Activated naive CD4-positive, alpha-beta T cell treated with anti-CD3 and anti-CD28 coated beads, Interleukin-2, amount 50 U/mL, for 24 hours (primary cell): ENCODE data around the gene PNMA8B.

Experiments
- H3K27ac Mint-ChIP-seq: one replicate; pipeline ENCODE4 v1.8.0; 2021; ENCODE audit warnings: mild to moderate bottlenecking, mixed read lengths
- H3K27me3 Mint-ChIP-seq: one replicate; pipeline ENCODE4 v1.8.0; 2021; ENCODE audit warnings: mixed read lengths
- H3K36me3 Mint-ChIP-seq: one replicate; pipeline ENCODE4 v1.8.0; 2021; ENCODE audit warnings: mixed read lengths
- H3K4me1 Mint-ChIP-seq: one replicate; pipeline ENCODE4 v1.8.0; 2021; ENCODE audit warnings: mixed read lengths
- H3K4me3 Mint-ChIP-seq: one replicate; pipeline ENCODE4 v1.8.0; 2021; ENCODE audit warnings: mild to moderate bottlenecking, mixed read lengths
- H3K9me3 Mint-ChIP-seq: one replicate; pipeline ENCODE4 v1.8.0; 2021; ENCODE audit warnings: mixed read lengths

Gene PNMA8B

DNA sequence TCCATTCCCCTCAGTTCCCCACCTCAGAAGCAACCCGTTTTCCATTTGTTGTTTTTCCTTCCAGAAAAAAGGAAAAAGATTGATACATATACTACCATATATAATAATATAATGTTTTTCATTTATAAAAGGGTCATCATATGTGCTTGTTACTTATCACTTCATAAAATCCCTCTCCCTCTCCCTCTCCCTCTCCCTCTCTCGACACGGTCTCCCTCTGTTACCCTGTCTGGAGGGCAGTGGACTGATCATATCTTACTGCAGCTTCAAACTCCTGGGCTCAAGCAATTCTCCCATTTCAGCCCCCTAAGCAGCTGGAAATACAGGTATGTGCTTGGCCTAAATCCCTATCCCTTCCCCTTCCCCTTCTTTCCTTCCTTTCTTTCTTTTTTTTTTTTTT lies 41.4 kb downstream of the PNMA8B start:
- H3K27ac Mint-ChIP-seq: no peak overlapping the region
- no peaks in the 10 kb centered on the region for H3K4me1 Mint-ChIP-seq

GRCh38 chr19:46453661-46454060 lies 42.0 kb downstream of the PNMA8B start:
- no peak overlapping the region for H3K4me3 Mint-ChIP-seq
- H3K36me3 Mint-ChIP-seq: peaks cover 2% of the 10 kb centered on the region
- no peak overlapping the region for H3K27ac Mint-ChIP-seq
- peaks cover 8% of the 10 kb centered on the region for H3K27me3 Mint-ChIP-seq
- H3K4me1 Mint-ChIP-seq: no peaks in the 10 kb centered on the region
- H3K9me3 Mint-ChIP-seq: peaks cover 6% of the 10 kb centered on the region

More for the DNA sequence above, 41.4 kb downstream of the PNMA8B start:
- Mint-ChIP-seq H3K9me3 (peaks cover 4% of the 10 kb centered on the region), H3K27me3 (peaks cover 8% of the 10 kb centered on the region), H3K4me3 (no peak overlapping the region), H3K36me3 (peaks cover 2% of the 10 kb centered on the region)

- Mint-ChIP-seq H3K27ac (no peak overlapping the region), H3K4me3 (no peak overlapping the region), H3K27me3 (peaks cover 5% of the 10 kb centered on the region), H3K4me1 (no peaks in the 10 kb centered on the region), H3K36me3 (peaks cover 2% of the 10 kb centered on the region), H3K9me3 (peaks cover 6% of the 10 kb centered on the region)
Observed at GRCh38 chr19:46452186-46452585, 43.5 kb downstream of the PNMA8B start.

- Mint-ChIP-seq H3K4me1 (no peaks in the 10 kb centered on the region), H3K4me3 (no peak overlapping the region), H3K9me3 (peaks cover 6% of the 10 kb centered on the region)
Observed at GRCh38 chr19:46451352-46451751, 44.3 kb downstream of the PNMA8B start.

DNA sequence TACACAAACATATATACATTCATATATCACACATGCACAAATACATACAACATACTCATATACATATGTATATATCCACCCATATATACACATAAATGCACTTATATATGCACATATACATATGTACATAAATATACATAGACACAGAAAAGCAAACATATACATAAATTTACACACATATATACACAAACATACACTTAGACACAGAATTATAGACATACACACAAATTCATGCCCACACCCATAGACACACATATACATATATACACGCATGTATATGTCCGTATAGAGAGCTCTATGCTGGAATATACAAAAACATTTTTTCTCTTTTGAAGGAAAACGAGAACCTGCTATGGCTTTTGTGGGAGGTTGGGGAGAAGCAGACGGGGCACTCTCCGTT lies 44.9 kb downstream of the PNMA8B start:
- Mint-ChIP-seq H3K36me3 (peaks cover 2% of the 10 kb centered on the region), H3K27me3 (peaks cover 4% of the 10 kb centered on the region), H3K27ac (no peak overlapping the region), H3K4me1 (no peaks in the 10 kb centered on the region), H3K9me3 (peaks cover 6% of the 10 kb centered on the region), H3K4me3 (no peak overlapping the region)

More at GRCh38 chr19:46451352-46451751, 44.3 kb downstream of the PNMA8B start:
- peaks cover 2% of the 10 kb centered on the region for H3K36me3 Mint-ChIP-seq
- H3K27ac Mint-ChIP-seq: no peak overlapping the region
- peaks cover 4% of the 10 kb centered on the region for H3K27me3 Mint-ChIP-seq

DNA sequence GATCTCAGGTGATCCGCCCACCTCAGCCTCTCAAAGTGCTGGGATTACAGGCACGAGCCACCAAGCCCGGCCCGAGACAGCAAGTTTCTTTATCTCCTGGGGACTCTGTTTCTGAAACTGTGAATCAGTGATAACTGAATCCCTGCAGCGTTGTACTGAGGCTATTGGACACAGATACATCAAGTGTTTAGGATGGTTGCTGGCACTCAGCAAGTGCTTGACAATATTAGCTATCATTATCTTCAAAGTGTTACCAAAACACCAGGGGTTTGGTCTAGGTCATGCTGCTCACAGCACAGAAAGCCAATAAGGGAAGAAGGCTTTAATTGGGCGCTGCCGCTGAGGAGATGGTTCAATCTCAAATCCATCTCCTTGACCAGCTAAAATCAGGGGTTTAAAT lies 46.4 kb downstream of the PNMA8B start:
- H3K9me3 Mint-ChIP-seq: peaks cover 6% of the 10 kb centered on the region
- no peak overlapping the region for H3K27ac Mint-ChIP-seq
- no peaks in the 10 kb centered on the region for H3K4me1 Mint-ChIP-seq
- H3K4me3 Mint-ChIP-seq: no peak overlapping the region
- peaks cover 4% of the 10 kb centered on the region for H3K27me3 Mint-ChIP-seq
- H3K36me3 Mint-ChIP-seq: peaks cover 2% of the 10 kb centered on the region

DNA sequence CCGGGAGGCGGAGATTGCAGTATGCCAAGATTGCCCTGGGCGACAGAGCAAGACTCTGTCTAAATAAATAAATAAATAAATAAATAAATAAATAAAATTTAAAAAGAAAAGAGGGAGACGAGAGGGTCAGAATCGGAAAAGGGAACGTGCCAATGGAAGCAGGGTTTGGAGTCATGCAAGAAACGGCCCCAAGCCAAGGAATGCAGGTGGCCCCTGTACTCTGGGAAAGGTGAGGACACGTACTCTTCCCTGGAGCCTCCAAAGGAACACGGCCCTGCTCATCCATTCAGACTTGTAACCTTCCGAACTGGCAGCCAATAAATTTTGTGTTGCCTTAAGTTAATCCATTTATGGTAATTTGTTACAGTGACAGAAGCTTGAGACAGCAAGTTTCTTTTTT lies 47.1 kb downstream of the PNMA8B start:
- no peaks in the 10 kb centered on the region for H3K4me1 Mint-ChIP-seq
- H3K27ac Mint-ChIP-seq: no peak overlapping the region
- H3K27me3 Mint-ChIP-seq: peaks cover 4% of the 10 kb centered on the region
- peaks cover 2% of the 10 kb centered on the region for H3K36me3 Mint-ChIP-seq
- no peak overlapping the region for H3K4me3 Mint-ChIP-seq
- peaks cover 6% of the 10 kb centered on the region for H3K9me3 Mint-ChIP-seq

- peaks cover 2% of the 10 kb centered on the region for H3K36me3 Mint-ChIP-seq
- H3K4me1 Mint-ChIP-seq: peaks cover 4% of the 10 kb centered on the region
- H3K27ac Mint-ChIP-seq: no peak overlapping the region
- H3K4me3 Mint-ChIP-seq: no peak overlapping the region
- H3K27me3 Mint-ChIP-seq: peaks cover 4% of the 10 kb centered on the region
- peaks cover 6% of the 10 kb centered on the region for H3K9me3 Mint-ChIP-seq
Observed at GRCh38 chr19:46447824-46448223, 47.8 kb downstream of the PNMA8B start.

- Mint-ChIP-seq H3K27me3 (peaks cover 4% of the 10 kb centered on the region), H3K36me3 (peaks cover 2% of the 10 kb centered on the region)
Observed at GRCh38 chr19:46447006-46447405, 48.7 kb downstream of the PNMA8B start.

DNA sequence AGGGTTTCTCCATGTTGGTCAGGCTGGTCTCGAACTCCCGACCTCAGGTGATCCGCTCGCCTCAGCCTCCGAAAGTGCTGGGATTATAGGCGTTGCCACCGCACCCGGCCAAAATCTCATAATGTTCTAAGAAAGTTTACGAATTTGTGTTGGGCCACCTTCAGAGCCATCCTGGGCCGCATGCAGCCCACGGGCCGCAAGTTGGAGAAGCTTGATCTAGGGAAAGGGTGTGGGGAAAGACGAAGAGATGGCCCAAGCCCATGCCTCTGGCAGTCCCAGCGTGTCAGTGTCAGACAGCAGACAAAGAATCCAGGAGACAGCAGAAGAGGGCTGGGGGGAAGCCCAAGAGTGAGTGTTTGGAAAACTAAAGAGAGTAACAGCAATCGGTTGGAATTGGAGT lies 49.6 kb downstream of the PNMA8B start:
- Mint-ChIP-seq H3K27me3 (peaks cover 4% of the 10 kb centered on the region), H3K36me3 (peaks cover 2% of the 10 kb centered on the region), H3K4me1 (peaks cover 5% of the 10 kb centered on the region), H3K4me3 (no peak overlapping the region), H3K9me3 (peaks cover 6% of the 10 kb centered on the region), H3K27ac (no peak overlapping the region)

More at GRCh38 chr19:46447006-46447405, 48.7 kb downstream of the PNMA8B start:
- Mint-ChIP-seq H3K27ac (no peak overlapping the region), H3K4me3 (no peak overlapping the region), H3K4me1 (peaks cover 5% of the 10 kb centered on the region), H3K9me3 (peaks cover 6% of the 10 kb centered on the region)

DNA sequence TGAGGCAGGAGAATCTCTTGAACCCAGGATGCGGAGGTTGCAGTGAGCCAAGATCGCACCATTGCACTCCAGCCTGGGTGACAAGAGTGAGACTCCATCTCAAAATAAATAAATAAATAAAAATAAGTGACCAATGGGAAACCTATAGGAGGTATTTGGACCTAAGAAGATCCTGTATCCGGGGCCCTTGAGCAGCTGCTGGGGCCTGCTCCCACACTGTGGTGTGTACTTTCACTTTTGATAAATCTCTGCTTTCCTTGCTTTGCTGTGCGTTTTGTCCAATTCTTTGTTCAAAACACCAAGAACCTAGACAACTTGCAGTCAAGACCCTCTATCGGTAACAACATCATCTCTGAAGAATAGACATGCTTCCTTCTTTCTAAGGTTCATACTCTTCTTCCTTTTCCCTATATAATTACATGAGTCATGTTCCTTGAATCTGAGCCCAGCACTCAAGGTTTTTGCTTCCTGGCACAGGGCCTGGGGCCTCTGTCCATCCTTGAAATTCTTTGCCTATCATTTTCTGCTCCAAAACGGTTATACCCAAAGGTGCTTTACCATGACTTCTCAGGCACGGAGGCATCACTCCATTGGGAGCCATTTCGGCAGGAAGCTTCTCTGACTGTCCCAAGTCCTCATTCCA lies 52.7 kb downstream of the PNMA8B start:
- no peak overlapping the region for H3K4me3 Mint-ChIP-seq
- peaks cover 5% of the 10 kb centered on the region for H3K4me1 Mint-ChIP-seq
- H3K27me3 Mint-ChIP-seq: peaks cover 4% of the 10 kb centered on the region
- H3K9me3 Mint-ChIP-seq: no peaks in the 10 kb centered on the region
- H3K36me3 Mint-ChIP-seq: no peaks in the 10 kb centered on the region
- no peak overlapping the region for H3K27ac Mint-ChIP-seq

- Mint-ChIP-seq H3K4me3 (no peak overlapping the region), H3K9me3 (no peaks in the 10 kb centered on the region), H3K4me1 (peaks cover 5% of the 10 kb centered on the region), H3K27me3 (peaks cover 4% of the 10 kb centered on the region), H3K27ac (no peak overlapping the region), H3K36me3 (no peaks in the 10 kb centered on the region)
Observed at GRCh38 chr19:46441866-46442265, 53.8 kb downstream of the PNMA8B start.
